Large intestine (tissue), 3 donors: ENCODE data around the gene CAMTA1. TPM values are rescaled to one million over a fixed set of nuclear protein-coding genes. Genes with fewer than 3 reads are reported as not detected.

Source experiments
- DNase-seq, 2 donors: peaks; one replicate each; pipeline versions ENCODE4 v3.0.0 to v3.0.0-alpha.2; 2013
- H3K27ac ChIP-seq: one replicate; pipeline ENCODE4 v1.5.1; 2013; ENCODE audit warnings: low read length
- H3K27me3 ChIP-seq: 2 replicates; pipeline ENCODE4 v1.6.1; 2013; ENCODE audit warnings: low read length; ENCODE audit not compliant: control insufficient read depth, insufficient read depth
- H3K36me3 ChIP-seq: 2 replicates; pipeline ENCODE4 v1.6.1; 2013; ENCODE audit warnings: low read length; ENCODE audit not compliant: control insufficient read depth, insufficient read depth
- H3K4me1 ChIP-seq: one replicate; pipeline ENCODE4 v1.6.1; 2013; ENCODE audit warnings: low read length; ENCODE audit not compliant: control insufficient read depth, insufficient read depth
- H3K4me3 ChIP-seq: one replicate; pipeline ENCODE4 v1.5.1; 2013; ENCODE audit warnings: low read length
- H3K9me3 ChIP-seq: one replicate; pipeline ENCODE4 v1.6.1; 2013; ENCODE audit warnings: mild to moderate bottlenecking, low read depth, low read length, moderate library complexity; ENCODE audit not compliant: control insufficient read depth
- WGBS: methylation state at CpG from one replicate; pipeline ENCODE4 v1.1.5; 2013; ENCODE audit warnings: low lambda C conversion rate; ENCODE audit not compliant: insufficient coverage; 5-methylcytosine and 5-hydroxymethylcytosine counted together
- polyA plus RNA-seq: library from polyadenylated mRNA; unstranded; fragments of 120-200 nt; gene quantifications from one replicate; pipeline ENCODE4 v1.2.1, GENCODE V29; 2013

Gene CAMTA1
- polyA plus RNA-seq, 1 donor = 67.9 TPM

DNA sequence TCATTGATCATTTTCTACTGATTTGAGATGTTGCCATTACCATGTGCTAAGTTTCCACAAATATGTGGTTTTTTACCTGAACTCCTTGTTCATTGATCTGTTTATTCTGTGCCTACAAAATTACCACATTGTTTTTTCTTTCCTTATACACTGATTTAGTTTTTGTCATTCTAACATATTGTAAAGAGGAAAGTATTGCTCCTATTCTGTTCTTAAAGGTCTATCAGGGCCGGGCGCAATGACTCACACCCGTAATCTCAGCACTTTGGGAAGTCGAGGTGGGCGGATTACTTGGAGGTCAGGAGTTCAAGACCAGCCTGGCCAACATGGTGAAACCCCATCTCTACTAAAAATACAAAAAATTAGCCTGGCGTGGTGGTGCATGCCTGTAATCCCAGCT, 75.1 kb downstream of the CAMTA1 start:
- no peaks in the 10 kb centered on the region for H3K9me3 ChIP-seq
- no peaks in the 10 kb centered on the region for H3K36me3 ChIP-seq
- no peak overlapping the region for H3K27ac ChIP-seq
- no peak for DNase-seq
- no peak overlapping the region for H3K4me3 ChIP-seq
- no peaks in the 10 kb centered on the region for H3K4me1 ChIP-seq
- WGBS = no CpG with 5 or more reads among the region's 6 CpGs
- H3K27me3 ChIP-seq = no peaks in the 10 kb centered on the region

DNA sequence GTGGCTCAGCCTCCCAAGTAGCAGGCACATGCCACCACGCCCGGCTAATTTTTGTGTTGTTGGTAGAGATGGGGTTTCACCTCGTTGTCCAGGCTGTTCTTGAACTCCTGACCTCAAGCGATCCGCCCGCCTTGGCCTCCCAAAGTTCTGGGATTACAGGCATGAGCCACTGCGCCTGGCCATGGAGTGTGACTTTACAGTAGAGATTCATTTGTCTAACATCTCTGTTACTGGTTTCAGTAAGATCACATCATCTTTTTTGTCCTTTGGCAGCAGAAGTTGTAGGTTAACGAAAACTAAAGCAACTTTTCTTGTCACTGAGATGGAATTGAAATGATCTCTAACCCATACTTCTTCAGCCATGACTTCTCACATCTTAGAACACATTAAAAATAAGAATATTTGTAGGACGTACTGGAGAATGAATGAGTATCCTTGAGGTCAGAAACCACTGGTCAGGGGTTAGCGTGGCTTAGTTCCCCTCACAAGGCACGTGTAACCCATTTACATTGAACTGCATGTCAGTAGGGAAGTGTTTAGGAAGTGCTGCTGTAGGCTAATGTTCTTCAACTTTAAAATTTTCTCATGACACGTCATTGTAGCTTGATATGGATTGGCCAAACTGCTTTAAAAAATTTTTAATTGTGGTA, 75.9 kb downstream of the CAMTA1 start:
- Histone ChIP-seq H3K4me1 (no peaks in the 10 kb centered on the region), H3K4me3 (no peak overlapping the region), H3K27ac (no peak overlapping the region), H3K36me3 (no peaks in the 10 kb centered on the region), H3K9me3 (no peaks in the 10 kb centered on the region), H3K27me3 (no peaks in the 10 kb centered on the region)
- no peak for DNase-seq
- WGBS = no CpG with 5 or more reads among the region's 12 CpGs

DNA sequence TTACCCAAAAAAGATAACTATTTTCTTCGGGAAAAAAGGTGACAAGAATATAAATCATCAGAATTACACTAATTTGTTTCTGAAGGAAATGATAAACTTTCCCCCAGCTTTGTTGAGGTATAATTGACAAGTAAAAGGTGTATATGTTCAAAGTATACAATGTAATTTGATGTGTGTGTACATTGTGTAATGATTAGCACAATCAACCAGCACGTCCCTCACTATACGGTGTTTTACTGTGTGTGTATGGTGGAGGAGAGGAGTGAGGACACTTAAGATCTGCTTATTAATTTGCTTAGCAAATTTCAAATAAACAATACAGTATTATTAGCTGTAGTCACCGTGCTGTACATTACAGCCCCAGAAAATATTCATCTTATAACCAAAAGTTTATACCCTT, 77.7 kb downstream of the CAMTA1 start:
- WGBS = 38% methylated on average over 1 of the region's 4 CpGs

DNA sequence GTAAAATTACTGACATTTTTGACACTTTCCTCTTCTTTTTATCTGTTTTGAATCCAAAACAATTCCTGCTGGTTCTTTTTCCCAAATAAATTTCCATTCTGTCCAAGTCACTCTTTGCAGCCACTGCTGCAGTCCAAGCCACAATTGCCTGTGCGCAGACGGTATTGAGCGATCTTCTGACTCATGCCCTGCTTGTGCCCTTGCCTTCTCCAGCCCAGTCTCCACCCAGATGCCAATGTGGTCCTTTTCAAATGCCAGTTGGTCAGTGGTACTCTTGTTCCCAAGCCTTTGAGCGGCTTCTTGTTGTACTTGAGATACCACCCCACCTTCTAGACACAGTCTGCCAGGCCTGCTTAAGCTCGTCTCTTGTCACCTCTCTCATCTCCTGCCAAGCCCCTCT, 78.9 kb downstream of the CAMTA1 start:
- no peak for DNase-seq
- H3K4me3 ChIP-seq = no peak overlapping the region

More for the DNA sequence above, 77.7 kb downstream of the CAMTA1 start:
- no peak for DNase-seq
- H3K4me3 ChIP-seq = no peak overlapping the region
- H3K4me1 ChIP-seq = no peaks in the 10 kb centered on the region
- no peaks in the 10 kb centered on the region for H3K9me3 ChIP-seq
- H3K27ac ChIP-seq = no peak overlapping the region
- H3K36me3 ChIP-seq = no peaks in the 10 kb centered on the region
- no peaks in the 10 kb centered on the region for H3K27me3 ChIP-seq

DNA sequence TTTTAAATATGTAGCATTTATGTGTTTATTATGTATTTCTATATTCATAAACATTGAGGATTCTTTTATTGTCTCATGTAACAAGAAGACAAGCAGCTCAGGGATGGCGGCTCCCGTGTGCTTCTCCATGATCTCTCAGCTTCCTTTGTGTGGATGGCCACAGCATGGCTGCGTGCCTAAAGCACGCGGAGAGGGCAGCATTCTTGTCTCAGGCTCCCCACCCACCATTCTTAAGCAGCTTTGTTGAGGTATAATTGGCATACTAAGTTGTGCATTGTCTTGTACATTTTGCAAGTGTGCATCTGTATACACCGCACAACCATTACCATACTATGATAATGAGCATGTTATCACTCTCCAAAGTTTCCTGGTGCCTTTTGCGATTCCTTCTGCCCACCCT, 81.6 kb downstream of the CAMTA1 start:
- Histone ChIP-seq H3K9me3 (no peaks in the 10 kb centered on the region), H3K4me1 (no peaks in the 10 kb centered on the region), H3K27me3 (no peaks in the 10 kb centered on the region), H3K27ac (no peak overlapping the region), H3K36me3 (no peaks in the 10 kb centered on the region), H3K4me3 (no peak overlapping the region)
- 100% methylated on average over 2 of the region's 7 CpGs for WGBS
- no peak for DNase-seq

More for the DNA sequence above, 78.9 kb downstream of the CAMTA1 start:
- Histone ChIP-seq H3K4me1 (no peaks in the 10 kb centered on the region), H3K27ac (no peak overlapping the region), H3K36me3 (no peaks in the 10 kb centered on the region), H3K9me3 (no peaks in the 10 kb centered on the region), H3K27me3 (no peaks in the 10 kb centered on the region)
- no CpG with 5 or more reads among the region's 5 CpGs for WGBS

DNA sequence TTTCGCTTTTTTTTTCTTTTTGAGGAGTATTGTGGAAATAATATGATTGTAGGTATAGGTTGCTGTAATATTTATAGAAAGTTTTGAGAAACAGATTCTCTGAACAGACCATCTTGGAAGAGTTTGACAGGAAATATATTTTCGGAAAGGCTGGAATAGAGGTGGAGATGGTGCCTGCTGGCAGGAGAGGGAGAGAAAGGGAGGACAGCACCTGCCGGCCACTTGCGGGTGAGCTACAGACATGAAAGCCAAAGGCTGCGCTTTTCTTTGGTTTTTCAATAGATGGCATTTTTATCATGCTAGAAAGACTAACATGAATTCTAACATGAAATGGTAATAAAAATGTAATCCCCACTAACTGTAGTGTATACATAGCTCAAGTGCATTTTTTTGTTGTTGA, 82.1 kb downstream of the CAMTA1 start:
- Histone ChIP-seq H3K27me3 (no peaks in the 10 kb centered on the region), H3K4me1 (no peaks in the 10 kb centered on the region), H3K9me3 (no peaks in the 10 kb centered on the region), H3K36me3 (no peaks in the 10 kb centered on the region), H3K4me3 (no peak overlapping the region), H3K27ac (no peak overlapping the region)
- WGBS = 100% methylated on average over 5 of the region's 5 CpGs
- no peak for DNase-seq

DNA sequence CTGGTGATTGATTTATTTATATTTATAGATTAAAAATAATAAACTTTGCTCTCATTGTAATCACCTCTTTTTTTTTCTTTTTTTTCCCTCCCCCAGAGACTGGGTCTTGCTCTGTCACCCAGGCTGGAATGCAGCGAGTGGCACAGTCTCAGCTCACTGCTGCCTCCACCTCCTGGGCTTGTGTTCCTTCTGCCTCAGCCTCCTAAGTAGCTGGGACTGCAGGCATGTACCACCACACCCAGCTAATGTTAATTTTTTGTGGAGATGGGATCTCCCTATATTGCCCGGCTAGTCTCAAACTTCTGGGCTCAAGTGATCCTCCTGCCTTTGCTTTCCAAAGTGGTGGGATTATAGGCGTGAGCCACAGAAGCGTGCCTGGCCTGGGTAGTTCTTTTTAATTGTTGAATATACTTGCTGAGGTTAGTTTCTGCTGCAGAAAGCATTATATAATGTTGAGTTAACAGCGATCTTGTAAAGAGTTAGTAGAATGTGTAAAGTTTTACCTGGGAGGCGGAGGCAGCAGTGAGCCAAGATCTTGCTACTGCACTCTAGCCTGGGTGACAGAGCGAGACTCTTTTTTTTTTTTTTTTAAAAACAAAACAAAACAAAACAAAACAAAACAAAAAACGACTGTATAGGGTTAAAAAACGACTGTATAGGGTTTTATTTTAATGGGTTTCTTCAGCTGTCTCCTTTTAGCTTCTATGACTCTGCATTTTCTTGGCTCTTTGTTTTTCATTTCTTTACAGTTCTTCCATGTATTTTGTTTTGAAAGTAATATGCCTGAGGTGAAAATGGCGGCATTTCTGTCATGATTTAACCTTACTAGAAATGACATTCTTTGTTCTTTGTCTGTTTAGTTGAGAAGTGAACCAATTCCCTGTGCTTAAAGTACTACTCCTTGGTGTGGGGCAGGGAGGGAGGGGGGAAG, 82.7 kb downstream of the CAMTA1 start:
- no peaks in the 10 kb centered on the region for H3K27me3 ChIP-seq
- no peaks in the 10 kb centered on the region for H3K4me1 ChIP-seq
- peaks cover 2% of the 10 kb centered on the region for H3K36me3 ChIP-seq
- no peak overlapping the region for H3K27ac ChIP-seq
- no CpG with 5 or more reads among the region's 10 CpGs for WGBS
- DNase-seq = no peak
- no peaks in the 10 kb centered on the region for H3K9me3 ChIP-seq
- no peak overlapping the region for H3K4me3 ChIP-seq

DNA sequence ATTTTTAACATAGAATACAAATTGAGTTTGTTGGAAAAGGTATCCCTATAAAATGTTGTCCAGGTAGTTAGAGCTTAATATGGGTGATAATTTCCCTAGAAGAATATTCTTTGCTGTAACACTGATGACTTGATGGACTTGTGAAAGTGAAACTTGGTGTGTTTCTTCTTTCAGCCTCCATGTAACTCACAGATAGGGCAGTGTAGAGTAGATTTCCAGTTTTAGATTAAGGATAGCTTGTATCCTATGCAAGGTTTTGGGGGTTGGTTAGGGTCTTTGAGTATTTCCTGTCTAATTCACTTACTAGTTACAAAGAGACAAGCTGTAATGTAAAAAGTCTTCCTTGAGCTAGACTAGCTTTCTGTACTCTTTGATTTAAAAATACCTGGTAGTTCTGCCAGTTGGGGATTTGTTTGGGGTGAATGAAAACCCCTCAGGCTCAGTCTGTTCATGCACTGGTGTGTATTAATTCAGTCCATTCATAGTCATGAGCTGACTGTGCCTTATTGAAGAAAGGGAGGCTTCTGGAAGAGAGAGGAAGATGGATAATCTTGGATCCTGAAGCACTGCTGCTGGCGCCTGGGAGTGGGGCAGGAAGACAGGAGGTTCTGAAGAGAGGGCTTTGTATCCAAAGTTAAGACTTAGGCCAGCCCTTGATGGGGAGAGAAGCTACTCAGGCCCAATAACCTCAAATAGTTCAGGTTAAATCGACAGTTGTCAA, 83.6 kb downstream of the CAMTA1 start:
- H3K36me3 ChIP-seq = peaks cover 2% of the 10 kb centered on the region
- no peaks in the 10 kb centered on the region for H3K9me3 ChIP-seq
- no peak overlapping the region for H3K4me3 ChIP-seq
- H3K27ac ChIP-seq = no peak overlapping the region
- DNase-seq = peak in 1 of 2 donors; percentile 29
- no CpG with 5 or more reads among the region's 2 CpGs for WGBS
- no peaks in the 10 kb centered on the region for H3K27me3 ChIP-seq
- H3K4me1 ChIP-seq = no peaks in the 10 kb centered on the region

DNA sequence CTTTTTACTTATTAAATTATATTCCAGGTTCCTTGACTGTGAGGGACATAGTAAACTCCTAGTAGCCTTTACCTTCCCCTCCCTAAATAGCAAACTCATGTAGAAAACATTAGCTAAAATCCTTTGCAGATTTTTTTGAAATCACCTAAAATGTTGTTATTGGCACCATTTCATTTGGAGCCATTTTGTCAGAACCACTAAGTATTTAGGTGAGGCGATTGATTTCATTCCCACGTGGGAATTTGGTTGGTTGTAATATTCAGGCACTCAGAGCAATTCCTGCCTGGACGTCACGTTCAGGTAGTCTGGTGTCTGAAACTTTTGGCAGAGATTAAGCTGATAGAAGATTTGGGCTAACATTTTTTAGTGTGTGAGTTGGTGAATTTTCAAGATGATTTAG, 84.3 kb downstream of the CAMTA1 start:
- Histone ChIP-seq H3K4me1 (no peaks in the 10 kb centered on the region), H3K9me3 (no peaks in the 10 kb centered on the region), H3K4me3 (no peak overlapping the region), H3K27ac (no peak overlapping the region), H3K27me3 (no peaks in the 10 kb centered on the region), H3K36me3 (peaks cover 8% of the 10 kb centered on the region)
- no CpG with 5 or more reads among the region's 4 CpGs for WGBS
- no peak for DNase-seq

DNA sequence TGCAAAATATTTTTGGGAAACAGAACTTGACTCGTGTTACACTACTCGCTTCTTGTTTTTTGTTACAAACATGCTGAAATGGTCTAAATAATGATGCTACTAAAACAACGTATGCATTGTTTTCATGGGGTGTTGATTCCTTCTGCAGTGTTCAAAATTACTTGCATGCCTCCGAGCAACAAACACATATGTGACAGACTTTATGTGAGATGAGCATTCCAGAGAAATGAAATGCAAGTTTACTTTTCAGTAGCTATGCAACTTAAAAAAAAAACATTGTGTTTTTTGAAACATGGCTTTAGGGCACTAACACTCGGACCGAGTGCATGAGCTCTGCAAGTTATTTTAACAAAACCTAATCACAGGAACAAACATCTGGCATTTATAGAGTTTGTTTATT, 84.8 kb downstream of the CAMTA1 start:
- Histone ChIP-seq H3K9me3 (no peaks in the 10 kb centered on the region), H3K4me1 (no peaks in the 10 kb centered on the region), H3K27ac (no peak overlapping the region), H3K36me3 (peaks cover 12% of the 10 kb centered on the region), H3K27me3 (no peaks in the 10 kb centered on the region), H3K4me3 (no peak overlapping the region)
- no peak for DNase-seq
- no CpG with 5 or more reads among the region's 6 CpGs for WGBS
